Adrenal gland (tissue), 19 donors: ENCODE measurements around the gene KLHL4. TPM values are rescaled to one million over a fixed set of nuclear protein-coding genes. Genes with fewer than 3 reads are reported as not detected.
"Not testable (repeated sequence)": the region's sequence is repeated elsewhere in the genome, so short reads cannot be mapped to it uniquely, and the experiment has no call there.

ENCODE experiments used
- DNase-seq, 7 donors: peaks; one replicate each; pipeline ENCODE4 v3.0.0-alpha.2; 2019 to 2020
- H3K27ac ChIP-seq, 5 donors: fragments of 200-600 bp; sonication (generic) in 4 of 5; 1 replicate in 3 of 5; 2 replicates in 2 of 5; pipeline versions ENCODE4 v1.5.1 to v1.8.0; 2016 to 2020; ENCODE audit warnings: mild to moderate bottlenecking in 1 of 5
- H3K27me3 ChIP-seq: fragments of 200-600 bp; 2 replicates; pipeline ENCODE4 v1.8.0; 2021
- H3K36me3 ChIP-seq, 2 donors: fragments of 200-600 bp; replicated peaks in 1 of 2; 1 replicate in 1 of 2; 2 replicates in 1 of 2; pipeline versions ENCODE4 v1.5.1 to v1.8.0; 2018 to 2022
- H3K4me1 ChIP-seq, 2 donors: fragments of 200-600 bp; replicated peaks in 1 of 2; 1 replicate in 1 of 2; 2 replicates in 1 of 2; pipeline versions ENCODE4 v1.5.1 to v1.8.0; 2018 to 2021
- H3K4me3 ChIP-seq, 4 donors: fragments of 200-600 bp; sonication (generic) in 3 of 4; one replicate each; pipeline ENCODE4 v1.5.1; 2016 to 2018
- H3K9me3 ChIP-seq, 3 donors: fragments of 200-600 bp; sonication (generic) in 1 of 3; replicated peaks in 1 of 3; 1 replicate in 2 of 3; 2 replicates in 1 of 3; pipeline versions ENCODE4 v1.5.1 to v1.8.0; 2016 to 2021
- POLR2A ChIP-seq, 2 donors: fragments of 450-650 bp; IDR thresholded peaks; one replicate each; pipeline ENCODE4 v1.6.1; 2017; ENCODE audit warnings: antibody characterized with exemption in 2 of 2, mild to moderate bottlenecking in 2 of 2, moderate library complexity in 1 of 2
- WGBS, 4 donors: extraction: QIAGEN DNeasy Blood & Tissue Kit in 2 of 4; methylation state at CpG; one replicate each; pipeline versions ENCODE4 v1.1.5 to v1.1.7; 2013 to 2017; 5-methylcytosine and 5-hydroxymethylcytosine counted together
- intact Hi-C, 2 donors: fragments of 100-400 bp; cut with DNase I; formaldehyde crosslinking; loops; one replicate each; pipeline versions ENCODE4 v1.14.1 to v1.15.0; 2022 to 2023
- long read RNA-seq, 10 donors: library from polyadenylated mRNA in 3 of 10; unstranded in 2 of 10; stranded (forward) in 1 of 10; transcript quantifications; one replicate each; pipeline ENCODE4 v2.0.0 and lab custom pipeline, GENCODE V29; 2021 to 2026
- polyA plus RNA-seq, 3 donors: library from polyadenylated mRNA; stranded (reverse); fragments of 200-250 nt in 2 of 3; fragments of 350-450 nt in 1 of 3; fragmentation: Illumina TruSeq in 1 of 3; extraction: RNeasy Lipid Tissue Mini Kit (QIAGEN cat#74804) in 1 of 3; gene quantifications; one replicate each; pipeline ENCODE4 v1.2.3, GENCODE V29; 2013 to 2014
- total RNA-seq, 9 donors: library from RNA; depleted of rRNA in 4 of 9; stranded (reverse); fragments of >200 nt in 4 of 9; fragments of 120-200 nt in 1 of 9; fragmentation: NEBNext Ultra II Directional in 1 of 9; extraction: Animal tissue kit (Norgen Biotek cat#: 25700) in 1 of 9; gene quantifications; one replicate each; pipeline versions ENCODE4 v1.1.0 to v1.2.4, GENCODE V29; 2013 to 2023
- TF ChIP-seq, protein P1 (sequence below), 6 experiments: fragments of 450-650 bp in 4 of 6; fragments of 200-600 bp in 2 of 6; sonication (generic) in 1 of 6; IDR thresholded peaks; 1 replicate in 5 of 6; 2 replicates in 1 of 6; pipeline versions ENCODE4 v1.5.1 to v1.8.0; 2016 to 2021; ENCODE audit warnings: antibody characterized with exemption in 6 of 6, mild to moderate bottlenecking in 2 of 6, moderate library complexity in 1 of 6
- donor health status: healthy with polysubstance abuse.
- donor health status: Bipolar disorder and iron deficiency.
- donor health status: DM: yes; HTN: yes; CAD: no.
- donor health status: DM: no; HTN: no; CAD: no.
- donor health status: DM: no; HTN: no; CAD: no.
- donor health status: DM: yes; HTN: yes; CAD: no.

The KLHL4 gene, protein sequence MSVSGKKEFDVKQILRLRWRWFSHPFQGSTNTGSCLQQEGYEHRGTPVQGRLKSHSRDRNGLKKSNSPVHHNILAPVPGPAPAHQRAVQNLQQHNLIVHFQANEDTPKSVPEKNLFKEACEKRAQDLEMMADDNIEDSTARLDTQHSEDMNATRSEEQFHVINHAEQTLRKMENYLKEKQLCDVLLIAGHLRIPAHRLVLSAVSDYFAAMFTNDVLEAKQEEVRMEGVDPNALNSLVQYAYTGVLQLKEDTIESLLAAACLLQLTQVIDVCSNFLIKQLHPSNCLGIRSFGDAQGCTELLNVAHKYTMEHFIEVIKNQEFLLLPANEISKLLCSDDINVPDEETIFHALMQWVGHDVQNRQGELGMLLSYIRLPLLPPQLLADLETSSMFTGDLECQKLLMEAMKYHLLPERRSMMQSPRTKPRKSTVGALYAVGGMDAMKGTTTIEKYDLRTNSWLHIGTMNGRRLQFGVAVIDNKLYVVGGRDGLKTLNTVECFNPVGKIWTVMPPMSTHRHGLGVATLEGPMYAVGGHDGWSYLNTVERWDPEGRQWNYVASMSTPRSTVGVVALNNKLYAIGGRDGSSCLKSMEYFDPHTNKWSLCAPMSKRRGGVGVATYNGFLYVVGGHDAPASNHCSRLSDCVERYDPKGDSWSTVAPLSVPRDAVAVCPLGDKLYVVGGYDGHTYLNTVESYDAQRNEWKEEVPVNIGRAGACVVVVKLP
- total RNA-seq, result 100 to 1,000 TPM in 3 of 9 donors, 10 to 100 TPM in 6; 23.8 to 111 (median 89.8) TPM
- polyA plus RNA-seq, result 10 to 100 TPM in 2 of 3 donors, 1 to 10 TPM in 1; 4.8 to 58.7 (median 10.1) TPM
- long read RNA-seq, donor 1, full-length matches to known transcripts, result 2 of 14 reads
- long read RNA-seq, donor 1, partial matches to known transcripts, result 12 of 14 reads
- long read RNA-seq, donor 1, other reads (novel, unspliced or antisense), result 0 of 14 reads
- long read RNA-seq, donor 2, full-length matches to known transcripts, result 1 of 1 reads
- long read RNA-seq, donor 2, partial matches to known transcripts, result 0 of 1 reads
- long read RNA-seq, donor 2, other reads (novel, unspliced or antisense), result 0 of 1 reads
- long read RNA-seq, donor 3, full-length matches to known transcripts, result 5 of 5 reads
- long read RNA-seq, donor 3, partial matches to known transcripts, result 0 of 5 reads
- long read RNA-seq, donor 3, other reads (novel, unspliced or antisense), result 0 of 5 reads
- long read RNA-seq, donor 4, full-length matches to known transcripts, result 27 of 58 reads
- long read RNA-seq, donor 4, partial matches to known transcripts, result 9 of 58 reads
- long read RNA-seq, donor 4, other reads (novel, unspliced or antisense), result 22 of 58 reads
- long read RNA-seq, donor 5, full-length matches to known transcripts, result 100 of 119 reads
- long read RNA-seq, donor 5, partial matches to known transcripts, result 3 of 119 reads
- long read RNA-seq, donor 5, other reads (novel, unspliced or antisense), result 16 of 119 reads
- long read RNA-seq, donor 6, full-length matches to known transcripts, result 23 of 46 reads
- long read RNA-seq, donor 6, partial matches to known transcripts, result 10 of 46 reads
- long read RNA-seq, donor 6, other reads (novel, unspliced or antisense), result 13 of 46 reads
- long read RNA-seq, donor 7, result 0 reads
- long read RNA-seq, donor 8, full-length matches to known transcripts, result 2 of 2 reads
- long read RNA-seq, donor 8, partial matches to known transcripts, result 0 of 2 reads
- long read RNA-seq, donor 8, other reads (novel, unspliced or antisense), result 0 of 2 reads
- long read RNA-seq, donor 9, result 0 reads
- long read RNA-seq, donor 10, full-length matches to known transcripts, result 2 of 2 reads
- long read RNA-seq, donor 10, partial matches to known transcripts, result 0 of 2 reads
- long read RNA-seq, donor 10, other reads (novel, unspliced or antisense), result 0 of 2 reads

DNA sequence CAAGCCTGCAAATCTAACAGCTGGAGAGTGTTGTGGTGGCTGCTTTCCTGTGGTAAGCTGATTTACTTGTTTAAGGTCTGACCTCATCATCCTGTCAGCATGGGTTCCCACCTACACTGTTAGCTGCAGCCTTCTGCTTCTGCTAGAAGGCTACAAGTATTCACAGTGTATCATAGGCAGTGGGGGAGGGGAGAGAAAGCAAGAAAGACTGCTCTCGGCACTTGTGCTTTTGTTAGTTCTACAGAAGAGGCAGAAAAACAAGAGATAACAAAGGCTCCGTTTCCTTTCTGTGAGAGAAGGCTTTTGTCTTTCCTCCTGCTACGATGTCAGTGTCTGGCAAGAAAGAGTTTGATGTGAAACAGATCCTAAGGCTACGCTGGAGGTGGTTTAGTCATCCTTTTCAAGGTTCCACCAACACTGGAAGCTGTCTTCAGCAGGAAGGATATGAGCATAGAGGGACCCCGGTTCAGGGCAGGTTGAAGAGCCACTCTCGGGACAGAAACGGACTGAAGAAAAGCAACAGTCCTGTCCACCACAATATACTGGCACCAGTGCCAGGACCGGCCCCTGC is at the start of gene KLHL4:
Gene KLHL4 (plus strand): TSS at position 232 of the 571 bp plus-strand sequence. CDS start 92 bp downstream, at position 324.
- TF ChIP-seq, protein P1, sequence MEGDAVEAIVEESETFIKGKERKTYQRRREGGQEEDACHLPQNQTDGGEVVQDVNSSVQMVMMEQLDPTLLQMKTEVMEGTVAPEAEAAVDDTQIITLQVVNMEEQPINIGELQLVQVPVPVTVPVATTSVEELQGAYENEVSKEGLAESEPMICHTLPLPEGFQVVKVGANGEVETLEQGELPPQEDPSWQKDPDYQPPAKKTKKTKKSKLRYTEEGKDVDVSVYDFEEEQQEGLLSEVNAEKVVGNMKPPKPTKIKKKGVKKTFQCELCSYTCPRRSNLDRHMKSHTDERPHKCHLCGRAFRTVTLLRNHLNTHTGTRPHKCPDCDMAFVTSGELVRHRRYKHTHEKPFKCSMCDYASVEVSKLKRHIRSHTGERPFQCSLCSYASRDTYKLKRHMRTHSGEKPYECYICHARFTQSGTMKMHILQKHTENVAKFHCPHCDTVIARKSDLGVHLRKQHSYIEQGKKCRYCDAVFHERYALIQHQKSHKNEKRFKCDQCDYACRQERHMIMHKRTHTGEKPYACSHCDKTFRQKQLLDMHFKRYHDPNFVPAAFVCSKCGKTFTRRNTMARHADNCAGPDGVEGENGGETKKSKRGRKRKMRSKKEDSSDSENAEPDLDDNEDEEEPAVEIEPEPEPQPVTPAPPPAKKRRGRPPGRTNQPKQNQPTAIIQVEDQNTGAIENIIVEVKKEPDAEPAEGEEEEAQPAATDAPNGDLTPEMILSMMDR (IDR thresholded peaks at IDR 0.05), result no peak
- peak in 1 of 2 donors; percentile 59 for TF ChIP-seq POLR2A (IDR thresholded peaks at IDR 0.05)
- peak within 1 kb of the TSS in 2 of 4 donors; percentile 5 to 49 for H3K4me3 ChIP-seq
- no peaks in the 10 kb centered on the region for H3K36me3 ChIP-seq
- H3K4me1 ChIP-seq, result no peaks in the 10 kb centered on the region
- H3K27me3 ChIP-seq, result no peaks in the 10 kb centered on the region
- intact Hi-C loops, result no loop called here
- WGBS, 4 donors, result 1 to 31% (median 10%) methylated on average over 3 to 8 of the region's 8 CpGs
- H3K9me3 ChIP-seq, result no peaks in the 10 kb centered on the region
- peak within 1 kb of the TSS; percentile 46 to 73 (median 65) for H3K27ac ChIP-seq
- DNase-seq, result peak; percentile 36 to 66 (median 43)

DNA sequence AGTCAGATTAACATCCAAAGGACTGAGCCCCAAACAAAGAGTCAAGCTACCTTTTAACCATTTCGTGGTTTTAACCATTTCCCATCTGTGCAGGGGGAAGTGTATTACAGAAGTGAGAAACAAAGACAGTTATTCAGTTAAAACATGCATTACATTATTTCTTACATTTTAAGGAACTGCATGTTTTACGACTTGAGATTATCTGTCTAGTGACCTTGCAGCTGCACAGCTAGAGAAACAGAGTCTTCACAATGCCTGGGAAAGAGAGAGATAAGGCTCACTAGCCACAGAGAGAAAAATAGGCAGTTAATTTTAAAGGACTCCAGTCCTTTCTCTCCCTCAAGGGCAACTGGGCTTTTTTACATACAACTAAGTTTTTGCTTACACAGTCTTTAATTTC is 48.7 kb upstream of the KLHL4 start:
- intact Hi-C loops, result no loop called here
- H3K9me3 ChIP-seq, result no peaks in the 10 kb centered on the region
- H3K4me3 ChIP-seq, result no peak overlapping the region
- H3K4me1 ChIP-seq, result peaks cover 0 to 5% of the 10 kb centered on the region in 2 donors
- 6 to 16% (median 8%) methylated on average over 2 of the region's 2 CpGs for WGBS, 4 donors
- no peaks in the 10 kb centered on the region for H3K27me3 ChIP-seq
- no peak for DNase-seq
- no peaks in the 10 kb centered on the region for H3K36me3 ChIP-seq
- no peak overlapping the region for H3K27ac ChIP-seq
- TF ChIP-seq, protein P1 (IDR thresholded peaks at IDR 0.05), result no peak
- TF ChIP-seq POLR2A (IDR thresholded peaks at IDR 0.05), result no peak

DNA sequence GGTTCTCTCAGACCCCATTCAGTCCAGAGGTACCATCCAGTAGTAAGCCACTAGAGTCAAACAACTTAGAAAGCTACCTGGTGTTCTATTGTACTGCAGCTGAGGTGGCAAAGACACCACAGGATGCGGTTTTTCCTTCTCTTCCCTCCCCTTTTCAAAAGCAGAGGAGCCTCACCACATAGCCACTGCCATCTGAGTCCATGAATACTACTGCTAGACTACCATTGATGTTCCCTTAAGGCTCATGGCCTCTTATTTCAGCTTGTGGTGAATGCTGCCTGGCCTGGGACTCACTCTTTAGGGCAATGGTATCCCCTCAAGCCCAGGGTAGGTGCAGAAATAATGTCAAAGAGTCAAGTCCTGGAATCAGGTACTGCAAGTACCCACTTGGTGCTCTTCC is 41.8 kb upstream of the KLHL4 start:
- no peak for DNase-seq

DNA sequence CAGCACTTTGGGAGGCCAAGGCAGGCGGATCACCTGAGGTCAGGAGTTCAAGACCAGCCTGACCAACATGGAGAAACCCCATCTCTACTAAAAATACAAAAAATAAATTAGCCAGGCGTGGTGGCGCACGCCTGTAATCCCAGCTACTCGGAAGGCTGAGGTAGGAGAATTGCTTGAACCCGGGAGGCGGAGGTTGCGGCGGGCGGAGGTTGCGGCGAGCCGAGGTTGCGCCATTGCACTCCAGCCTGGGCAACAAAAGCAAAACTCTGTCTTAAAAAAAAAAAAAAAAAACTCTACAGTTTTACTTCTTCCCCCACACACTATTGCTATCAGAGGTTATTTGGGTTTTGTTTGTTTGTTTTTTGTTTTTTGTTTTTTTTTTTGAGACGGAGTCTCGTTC is 38.9 kb upstream of the KLHL4 start:
- H3K27ac ChIP-seq, H3K4me1 ChIP-seq, intact Hi-C loops, H3K27me3 ChIP-seq, H3K36me3 ChIP-seq, H3K9me3 ChIP-seq, H3K4me3 ChIP-seq, DNase-seq: not testable (repeated sequence)
- 91 to 98% (median 93%) methylated on average over 15 to 16 of the region's 16 CpGs for WGBS, 4 donors

More for the DNA sequence above, 41.8 kb upstream of the KLHL4 start:
- no peak overlapping the region for H3K4me3 ChIP-seq
- H3K36me3 ChIP-seq, result no peaks in the 10 kb centered on the region
- intact Hi-C loops, result no loop called here
- no peaks in the 10 kb centered on the region for H3K9me3 ChIP-seq
- 36 to 79% (median 61%) methylated on average over 1 of the region's 1 CpG for WGBS, 4 donors
- no peaks in the 10 kb centered on the region for H3K27me3 ChIP-seq
- H3K27ac ChIP-seq, result no peak overlapping the region
- H3K4me1 ChIP-seq, result no peaks in the 10 kb centered on the region
- TF ChIP-seq, protein P1 (IDR thresholded peaks at IDR 0.05), result no peak
- TF ChIP-seq POLR2A (IDR thresholded peaks at IDR 0.05), result no peak
